ENCODE data around the gene ADAMTS12. TPM values are rescaled to one million over a fixed set of nuclear protein-coding genes. Genes with fewer than 3 reads are reported as not detected.
A peak's percentile ranks its signal among the peaks of the same experiment; 100 is the strongest.
"Not testable (repeated sequence)": the region's sequence is repeated elsewhere in the genome, so short reads cannot be mapped to it uniquely, and the experiment has no call there.

The ADAMTS12 gene
- total and polyA plus RNA-seq, 5 donors from 2014 or later: not detected

DNA sequence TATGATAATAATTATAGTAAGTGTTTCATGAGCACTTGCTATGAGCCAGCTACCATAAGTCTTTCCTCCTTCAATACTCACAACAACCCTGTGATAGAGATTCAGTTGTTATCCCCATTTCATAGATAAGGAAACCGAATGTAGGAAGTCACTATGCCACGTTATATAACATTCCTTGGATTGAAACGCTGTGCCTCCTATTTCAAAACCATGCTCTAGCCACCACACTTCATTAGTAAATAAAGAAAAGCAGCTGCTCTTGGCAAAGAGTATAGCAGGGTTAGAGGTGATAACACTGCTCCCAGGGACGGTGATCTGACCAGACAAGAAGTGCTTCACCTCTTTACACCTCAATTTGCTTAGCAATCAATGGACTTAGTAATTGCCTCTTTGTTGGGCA, 5.5 kb downstream of the ADAMTS12 start:
- Mint-ChIP-seq H3K36me3 (no peaks in the 10 kb centered on the region), H3K4me1 (peaks cover 0 to 3% (median 0%) of the 10 kb centered on the region in 4 donors), H3K27ac (no peak overlapping the region), H3K27me3 (peaks cover 13% of the 10 kb centered on the region), H3K9me3 (peaks cover 0 to 4% (median 0%) of the 10 kb centered on the region in 7 donors), H3K4me3 (no peak overlapping the region)
- ATAC-seq (ENCODE audit: low read depth in 2 of 2): no peak
- Histone ChIP-seq H3K27ac (ENCODE audit: insufficient read depth, low read length, poor library complexity, severe bottlenecking) (no peak overlapping the region), H3K36me3 (ENCODE audit: control insufficient read depth, insufficient read depth, low read length) (no peaks in the 10 kb centered on the region), H3K4me3 (ENCODE audit: low read depth, low read length) (no peak overlapping the region), H3K9me3 (ENCODE audit: control insufficient read depth in 2 of 2, low read length in 2 of 2) (no peaks in the 10 kb centered on the region), H3K4me1 (ENCODE audit: control insufficient read depth, insufficient read depth, low read length, poor library complexity, severe bottlenecking) (no peaks in the 10 kb centered on the region), H3K27me3 (ENCODE audit: control insufficient read depth, insufficient read depth, low read length) (peaks cover 12% of the 10 kb centered on the region)
- no peak for DNase-seq

DNA sequence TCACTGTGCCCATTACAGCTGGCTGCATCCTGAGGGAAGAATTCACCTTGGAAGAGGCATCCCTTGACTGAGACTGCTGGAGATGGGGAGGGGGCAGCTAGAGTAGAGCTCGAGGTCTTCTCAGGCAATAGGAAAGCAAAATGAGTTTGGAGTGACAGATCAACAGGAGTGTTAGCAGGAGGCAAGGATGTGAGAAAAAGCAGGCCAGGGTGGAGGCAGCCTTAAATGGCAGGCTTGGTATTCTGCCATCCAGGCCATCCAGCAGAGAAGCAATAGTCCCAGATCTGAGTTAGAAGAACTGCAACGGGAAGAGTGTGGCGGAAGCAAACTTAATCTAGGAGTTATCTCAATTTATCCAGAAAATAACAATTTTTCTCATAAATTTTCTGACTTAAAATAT, 6.1 kb downstream of the ADAMTS12 start:
- Mint-ChIP-seq H3K27ac (no peak overlapping the region), H3K9me3 (peaks cover 0 to 4% (median 0%) of the 10 kb centered on the region in 7 donors), H3K27me3 (peaks cover 7% of the 10 kb centered on the region), H3K4me1 (no peaks in the 10 kb centered on the region), H3K4me3 (no peak overlapping the region), H3K36me3 (no peaks in the 10 kb centered on the region)
- H3K27me3 ChIP-seq (ENCODE audit: control insufficient read depth, insufficient read depth, low read length): peaks cover 9% of the 10 kb centered on the region
- no peaks in the 10 kb centered on the region for H3K4me1 ChIP-seq (ENCODE audit: control insufficient read depth, insufficient read depth, low read length, poor library complexity, severe bottlenecking)
- H3K4me3 ChIP-seq (ENCODE audit: low read depth, low read length): no peak overlapping the region
- no peaks in the 10 kb centered on the region for H3K9me3 ChIP-seq (ENCODE audit: control insufficient read depth in 2 of 2, low read length in 2 of 2)
- no peak overlapping the region for H3K27ac ChIP-seq (ENCODE audit: insufficient read depth, low read length, poor library complexity, severe bottlenecking)
- DNase-seq (no peak), ATAC-seq (ENCODE audit: low read depth in 2 of 2) (no peak)
- H3K36me3 ChIP-seq (ENCODE audit: control insufficient read depth, insufficient read depth, low read length): no peaks in the 10 kb centered on the region

DNA sequence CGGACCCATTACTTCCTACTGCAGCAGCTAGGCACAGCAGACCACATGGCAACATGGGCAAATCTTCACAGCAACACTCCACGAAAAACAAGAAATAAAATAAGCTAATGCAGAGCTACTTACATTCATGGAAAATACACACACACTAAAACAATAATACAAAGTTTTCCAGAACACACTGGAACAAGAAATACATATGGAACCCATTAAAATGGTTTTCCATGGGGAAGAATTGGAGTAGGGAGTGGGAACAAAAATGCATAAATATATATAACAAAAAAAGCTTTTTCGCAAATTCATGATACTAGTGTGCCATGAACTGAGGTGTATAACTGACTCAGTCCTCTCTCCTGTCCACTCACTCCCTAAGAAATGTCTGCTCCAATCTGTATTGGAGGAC, 8.3 kb downstream of the ADAMTS12 start:
- H3K4me1 Mint-ChIP-seq: no peaks in the 10 kb centered on the region
- no peak for ATAC-seq (ENCODE audit: low read depth in 2 of 2)
- H3K9me3 Mint-ChIP-seq: peaks cover 0 to 4% (median 0%) of the 10 kb centered on the region in 7 donors
- peaks cover 9% of the 10 kb centered on the region for H3K27me3 Mint-ChIP-seq
- Histone ChIP-seq H3K27me3 (ENCODE audit: control insufficient read depth, insufficient read depth, low read length) (peaks cover under 1% of the 10 kb centered on the region), H3K36me3 (ENCODE audit: control insufficient read depth, insufficient read depth, low read length) (no peaks in the 10 kb centered on the region), H3K9me3 (ENCODE audit: control insufficient read depth in 2 of 2, low read length in 2 of 2) (no peaks in the 10 kb centered on the region), H3K4me3 (ENCODE audit: low read depth, low read length) (no peak overlapping the region), H3K27ac (ENCODE audit: insufficient read depth, low read length, poor library complexity, severe bottlenecking) (no peak overlapping the region), H3K4me1 (ENCODE audit: control insufficient read depth, insufficient read depth, low read length, poor library complexity, severe bottlenecking) (no peaks in the 10 kb centered on the region)
- no peak overlapping the region for H3K4me3 Mint-ChIP-seq
- H3K36me3 Mint-ChIP-seq: no peaks in the 10 kb centered on the region
- no peak for DNase-seq
- no peak overlapping the region for H3K27ac Mint-ChIP-seq

DNA sequence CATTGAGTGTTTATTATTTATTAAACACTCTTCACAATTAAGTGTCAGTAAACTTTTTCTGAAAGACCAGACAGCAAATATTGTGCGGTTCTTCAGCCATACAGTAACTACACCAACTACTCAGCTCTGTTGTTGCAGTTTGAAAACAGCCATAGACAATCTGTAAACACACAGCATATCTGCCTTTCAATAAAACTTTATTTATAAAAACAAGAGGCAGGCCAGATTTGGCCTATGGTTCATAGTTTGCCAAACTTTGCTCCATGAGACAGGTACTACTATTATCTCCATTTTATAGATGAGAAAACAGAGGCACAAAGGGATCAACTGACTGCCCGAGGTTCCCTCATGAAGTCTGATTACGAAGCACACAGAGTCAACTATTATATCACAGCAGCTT, 11.5 kb downstream of the ADAMTS12 start:
- H3K36me3 Mint-ChIP-seq: no peaks in the 10 kb centered on the region
- no peak for DNase-seq
- peaks cover 16% of the 10 kb centered on the region for H3K27me3 Mint-ChIP-seq
- Histone ChIP-seq H3K4me1 (ENCODE audit: control insufficient read depth, insufficient read depth, low read length, poor library complexity, severe bottlenecking) (no peaks in the 10 kb centered on the region), H3K9me3 (ENCODE audit: control insufficient read depth in 2 of 2, low read length in 2 of 2) (no peaks in the 10 kb centered on the region), H3K27ac (ENCODE audit: insufficient read depth, low read length, poor library complexity, severe bottlenecking) (no peak overlapping the region), H3K27me3 (ENCODE audit: control insufficient read depth, insufficient read depth, low read length) (no peaks in the 10 kb centered on the region), H3K36me3 (ENCODE audit: control insufficient read depth, insufficient read depth, low read length) (no peaks in the 10 kb centered on the region), H3K4me3 (ENCODE audit: low read depth, low read length) (no peak overlapping the region)
- H3K9me3 Mint-ChIP-seq: peaks cover 0 to 7% (median 0%) of the 10 kb centered on the region in 7 donors
- no peaks in the 10 kb centered on the region for H3K4me1 Mint-ChIP-seq
- no peak overlapping the region for H3K4me3 Mint-ChIP-seq
- H3K27ac Mint-ChIP-seq: no peak overlapping the region
- ATAC-seq (ENCODE audit: low read depth in 2 of 2): no peak

DNA sequence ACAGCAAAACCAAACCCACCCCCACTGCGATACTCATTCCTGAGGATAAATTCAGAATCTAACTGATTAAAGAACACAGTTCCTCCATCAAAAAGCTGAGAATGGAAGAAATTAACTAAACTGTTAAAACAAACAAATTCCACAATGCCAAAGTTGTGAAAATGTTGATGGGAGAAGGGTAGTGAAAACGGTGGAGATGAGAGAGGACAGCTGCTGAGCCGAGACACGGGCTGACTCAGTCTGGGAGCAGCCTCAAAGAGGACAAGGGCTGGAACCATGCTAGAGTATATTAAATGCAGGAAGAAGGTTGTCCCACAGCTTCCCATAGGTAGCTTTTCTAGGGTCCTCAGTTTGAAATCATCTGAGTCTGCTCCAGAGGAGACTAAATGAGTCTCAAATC, 14.3 kb downstream of the ADAMTS12 start:
- Histone ChIP-seq H3K4me1 (ENCODE audit: control insufficient read depth, insufficient read depth, low read length, poor library complexity, severe bottlenecking) (no peaks in the 10 kb centered on the region), H3K27ac (ENCODE audit: insufficient read depth, low read length, poor library complexity, severe bottlenecking) (no peak overlapping the region), H3K4me3 (ENCODE audit: low read depth, low read length) (no peak overlapping the region), H3K27me3 (ENCODE audit: control insufficient read depth, insufficient read depth, low read length) (no peaks in the 10 kb centered on the region), H3K9me3 (ENCODE audit: control insufficient read depth in 2 of 2, low read length in 2 of 2) (no peaks in the 10 kb centered on the region), H3K36me3 (ENCODE audit: control insufficient read depth, insufficient read depth, low read length) (no peaks in the 10 kb centered on the region)
- Mint-ChIP-seq H3K4me3 (no peak overlapping the region), H3K9me3 (peaks cover 0 to 11% (median 4%) of the 10 kb centered on the region in 7 donors), H3K27me3 (peaks cover 15% of the 10 kb centered on the region), H3K36me3 (no peaks in the 10 kb centered on the region), H3K4me1 (no peaks in the 10 kb centered on the region), H3K27ac (no peak overlapping the region)
- ATAC-seq (ENCODE audit: low read depth in 2 of 2): no peak
- DNase-seq: no peak

DNA sequence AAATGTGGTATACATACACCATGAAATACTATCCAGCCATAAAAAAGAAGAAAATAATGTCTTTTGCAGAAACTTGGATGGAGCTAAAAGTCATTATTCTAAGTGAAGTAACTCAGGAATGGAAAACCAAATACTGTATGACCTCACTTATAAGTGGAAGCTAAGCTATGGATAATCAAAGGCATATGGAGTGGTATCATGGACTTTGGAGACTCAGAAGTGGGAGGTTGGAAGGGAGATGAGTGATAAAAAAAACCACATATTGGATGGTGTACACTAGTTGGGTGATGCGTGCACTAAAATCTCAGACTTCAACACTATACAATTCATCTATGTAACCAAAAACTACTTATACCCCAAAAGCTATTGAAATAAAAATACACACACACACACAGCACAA, 24.5 kb downstream of the ADAMTS12 start:
- H3K27ac Mint-ChIP-seq: no peak overlapping the region
- Histone ChIP-seq H3K27me3 (ENCODE audit: control insufficient read depth, insufficient read depth, low read length) (no peaks in the 10 kb centered on the region), H3K36me3 (ENCODE audit: control insufficient read depth, insufficient read depth, low read length) (no peaks in the 10 kb centered on the region), H3K4me1 (ENCODE audit: control insufficient read depth, insufficient read depth, low read length, poor library complexity, severe bottlenecking) (no peaks in the 10 kb centered on the region), H3K9me3 (ENCODE audit: control insufficient read depth in 2 of 2, low read length in 2 of 2) (peaks cover 3 to 11% of the 10 kb centered on the region in 2 experiments), H3K4me3 (ENCODE audit: low read depth, low read length) (no peak overlapping the region), H3K27ac (ENCODE audit: insufficient read depth, low read length, poor library complexity, severe bottlenecking) (no peak overlapping the region)
- ATAC-seq (ENCODE audit: low read depth in 2 of 2): no peak
- peaks cover 0 to 22% (median 12%) of the 10 kb centered on the region in 7 donors for H3K9me3 Mint-ChIP-seq
- H3K4me3 Mint-ChIP-seq: no peak overlapping the region
- peaks cover 14% of the 10 kb centered on the region for H3K27me3 Mint-ChIP-seq
- H3K36me3 Mint-ChIP-seq: no peaks in the 10 kb centered on the region
- no peak for DNase-seq
- H3K4me1 Mint-ChIP-seq: no peaks in the 10 kb centered on the region

DNA sequence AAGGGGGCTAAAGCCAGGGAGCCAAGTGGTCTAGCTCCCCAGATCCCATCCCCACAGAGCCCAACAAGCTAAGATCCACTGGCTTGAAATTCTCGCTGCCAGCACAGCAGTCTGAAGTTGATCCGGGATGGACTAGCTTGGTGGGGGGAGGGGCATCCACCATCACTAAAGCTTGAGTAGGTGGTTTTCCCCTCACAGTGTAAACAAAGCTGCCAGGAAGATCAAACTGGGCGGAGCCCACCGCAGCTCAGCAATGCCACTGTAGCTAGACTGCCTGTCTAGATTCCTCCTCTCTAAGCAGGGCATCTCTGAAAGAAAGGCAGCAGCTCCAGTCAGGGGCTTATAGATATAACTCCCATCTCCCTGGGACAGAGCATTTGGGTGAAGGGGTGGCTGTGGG, 32.6 kb downstream of the ADAMTS12 start:
- DNase-seq (peak in 2 of 3 donors; percentile 26 to 84), ATAC-seq (ENCODE audit: low read depth in 2 of 2) (peak in 1 of 2 donors; percentile 53)
- not testable (repeated sequence) for H3K36me3 ChIP-seq (ENCODE audit: control insufficient read depth, insufficient read depth, low read length); H3K27ac Mint-ChIP-seq; H3K4me3 ChIP-seq (ENCODE audit: low read depth, low read length); H3K9me3 ChIP-seq (ENCODE audit: control insufficient read depth in 2 of 2, low read length in 2 of 2); H3K4me1 ChIP-seq (ENCODE audit: control insufficient read depth, insufficient read depth, low read length, poor library complexity, severe bottlenecking); H3K9me3 Mint-ChIP-seq; H3K27ac ChIP-seq (ENCODE audit: insufficient read depth, low read length, poor library complexity, severe bottlenecking); H3K36me3 Mint-ChIP-seq; H3K27me3 ChIP-seq (ENCODE audit: control insufficient read depth, insufficient read depth, low read length)
- peaks cover 0 to 33% (median 9%) of the 10 kb centered on the region in 4 donors for H3K4me1 Mint-ChIP-seq
- H3K4me3 Mint-ChIP-seq: peak overlapping the region in 1 of 4 donors; percentile 45
- peaks cover 28% of the 10 kb centered on the region for H3K27me3 Mint-ChIP-seq

DNA sequence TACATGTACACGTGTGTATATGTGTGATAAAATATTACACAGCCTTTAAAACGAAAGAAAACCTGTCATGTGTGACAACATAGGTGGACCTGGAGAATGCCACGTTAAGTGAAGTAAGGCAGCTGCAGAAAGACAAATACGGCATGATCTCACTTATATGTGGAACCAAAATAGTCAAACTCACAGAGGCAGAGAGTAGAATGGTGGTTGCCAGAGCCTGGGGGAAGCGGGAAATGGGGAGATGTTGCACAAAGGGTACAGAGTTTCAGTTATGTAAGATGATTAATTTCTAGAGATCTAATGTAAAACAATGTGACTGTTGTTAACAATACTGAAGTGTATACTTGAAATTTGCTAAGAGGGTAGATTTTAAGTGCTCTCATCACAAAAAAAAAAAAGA, 34.8 kb downstream of the ADAMTS12 start:
- no peak overlapping the region for H3K27ac ChIP-seq (ENCODE audit: insufficient read depth, low read length, poor library complexity, severe bottlenecking)
- no peaks in the 10 kb centered on the region for H3K4me1 ChIP-seq (ENCODE audit: control insufficient read depth, insufficient read depth, low read length, poor library complexity, severe bottlenecking)
- peaks cover 6% of the 10 kb centered on the region for H3K27me3 ChIP-seq (ENCODE audit: control insufficient read depth, insufficient read depth, low read length)
- DNase-seq (no peak), ATAC-seq (ENCODE audit: low read depth in 2 of 2) (no peak)
- no peaks in the 10 kb centered on the region for H3K36me3 ChIP-seq (ENCODE audit: control insufficient read depth, insufficient read depth, low read length)
- Mint-ChIP-seq H3K4me1 (peaks cover 0 to 36% (median 9%) of the 10 kb centered on the region in 4 donors), H3K4me3 (peak overlapping the region in 1 of 4 donors; percentile 57), H3K9me3 (peaks cover 0 to 4% (median 2%) of the 10 kb centered on the region in 7 donors), H3K27me3 (peaks cover 34% of the 10 kb centered on the region), H3K27ac (no peak overlapping the region), H3K36me3 (no peaks in the 10 kb centered on the region)
- no peak overlapping the region for H3K4me3 ChIP-seq (ENCODE audit: low read depth, low read length)
- H3K9me3 ChIP-seq (ENCODE audit: control insufficient read depth in 2 of 2, low read length in 2 of 2): no peaks in the 10 kb centered on the region

Measured in CD4-positive, CD25-positive, alpha-beta regulatory T cell (primary cell).